ENCODE measurements around the gene C1QTNF12.

GRCh38 chr1:1291023-1291528 is 44.6 kb upstream of the C1QTNF12 start:
- TF ChIP-seq CTCF (IDR thresholded peaks at IDR 0.05) (no peak), EZH2 (IDR thresholded peaks at IDR 0.05) (no peak), EZH2phosphoT487 (IDR thresholded peaks at IDR 0.05) (no peak)

All from neural progenitor cell (in vitro differentiated cells).